Limb (tissue), 2 donors: ENCODE data around the gene FGF16.
"Not testable (repeated sequence)": the region's sequence is repeated elsewhere in the genome, so short reads cannot be mapped to it uniquely, and the experiment has no call there.

Experiments used
- DNase-seq, 2 donors: peaks; one replicate each; pipeline ENCODE4 v3.0.0-alpha.2; 2016; ENCODE audit errors: extremely low spot score in 2 of 2

Gene FGF16

DNA sequence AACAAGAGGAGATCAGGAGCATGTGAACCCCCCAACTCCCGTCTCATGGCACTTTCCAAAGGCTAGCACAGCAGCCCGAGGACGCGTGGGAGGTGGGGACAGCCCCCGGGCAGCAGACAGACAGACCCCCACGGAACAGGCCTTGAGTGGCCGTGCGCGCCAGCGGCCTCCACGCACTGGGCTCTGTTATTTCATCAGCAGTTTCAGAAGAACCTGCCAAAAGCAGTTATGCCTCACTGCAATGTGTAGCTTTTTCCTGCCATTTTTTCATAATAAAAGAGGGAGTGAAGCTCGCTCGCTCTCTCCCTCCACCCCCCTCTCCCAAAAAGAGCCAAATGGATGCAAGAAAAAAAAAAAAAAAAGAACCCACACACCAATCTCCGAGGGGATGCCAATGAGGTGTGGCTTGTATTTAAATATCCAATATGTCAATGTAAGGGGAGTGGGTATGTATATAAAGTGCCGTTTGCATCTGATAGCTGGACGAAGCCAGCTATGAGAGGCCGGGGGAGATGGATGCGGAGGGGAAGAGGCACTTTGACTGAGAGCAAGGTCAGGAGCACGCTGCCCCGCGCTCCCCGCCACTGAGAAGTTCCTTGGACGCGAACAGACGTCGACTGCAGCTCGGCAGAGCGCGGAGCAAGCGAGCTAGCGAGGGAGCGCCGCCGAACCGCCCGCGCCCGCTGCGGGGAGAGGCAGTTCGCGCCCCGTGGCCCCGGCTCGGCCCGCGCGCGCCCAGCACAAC is at the start of gene FGF16:
FGF16 (plus strand) TSS at position 482 of the 745 bp plus-strand sequence. CDS start 286 bp downstream, outside the sequence.
- DNase-seq, result peak in 1 of 2 donors; percentile 43

- no peak for DNase-seq
Measured at GRCh38 chrX:77398330-77398954, 48.7 kb upstream of the FGF16 start.

- no peak for DNase-seq
Measured at GRCh38 chrX:77404419-77404818, 42.8 kb upstream of the FGF16 start.

GRCh38 chrX:77407821-77408220 is 39.4 kb upstream of the FGF16 start:
- not testable (repeated sequence) for DNase-seq

DNA sequence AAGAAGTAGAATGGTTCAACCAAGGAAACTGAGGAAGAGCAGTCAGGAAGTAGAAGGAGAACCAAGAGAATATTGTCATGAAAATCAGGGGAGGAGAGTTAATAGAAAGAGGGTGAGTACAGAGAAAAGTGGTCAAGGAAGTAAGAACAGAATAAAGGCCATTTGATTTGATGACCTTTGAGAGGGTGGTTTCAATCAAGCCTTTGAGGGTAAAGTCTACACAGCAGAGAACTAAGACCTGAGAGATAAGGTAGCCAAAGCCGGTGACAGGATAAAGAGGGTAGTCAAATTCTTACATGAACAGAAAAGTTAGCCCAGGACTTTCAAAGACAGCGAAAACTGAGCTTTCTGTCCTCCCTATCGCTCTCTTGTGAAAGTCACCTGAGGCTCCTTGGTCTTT is 34.6 kb upstream of the FGF16 start:
- no peak for DNase-seq

DNA sequence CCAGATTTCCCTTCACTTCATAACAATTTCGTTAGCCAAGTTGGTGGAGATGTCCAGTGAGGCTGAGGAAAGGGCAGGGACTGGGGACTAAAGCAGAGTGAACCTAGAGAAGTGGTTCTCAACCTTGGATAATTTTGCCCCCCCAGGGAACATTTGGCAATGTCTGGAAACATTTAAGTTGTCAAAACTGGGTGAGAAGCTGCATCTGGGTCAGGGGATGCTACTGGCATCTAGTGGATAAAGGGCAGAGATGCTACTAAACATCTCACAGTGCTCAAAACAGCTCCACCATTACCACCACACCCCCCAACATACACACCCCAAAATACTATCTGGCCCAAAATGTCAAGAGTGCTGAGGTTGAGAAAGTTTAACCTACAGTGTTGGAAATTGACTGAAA is 32.0 kb upstream of the FGF16 start:
- no peak for DNase-seq

- no peak for DNase-seq
Measured at GRCh38 chrX:77415882-77416281, 31.3 kb upstream of the FGF16 start.

GRCh38 chrX:77422891-77423648 is 24.1 kb upstream of the FGF16 start:
- DNase-seq, result no peak

GRCh38 chrX:77426811-77427210 is 20.4 kb upstream of the FGF16 start:
- no peak for DNase-seq

- no peak for DNase-seq
Measured at GRCh38 chrX:77427611-77428010, 19.6 kb upstream of the FGF16 start.

- no peak for DNase-seq
Measured at GRCh38 chrX:77428551-77428950, 18.6 kb upstream of the FGF16 start.

- no peak for DNase-seq
Measured at GRCh38 chrX:77431227-77431626, 16.0 kb upstream of the FGF16 start.

DNA sequence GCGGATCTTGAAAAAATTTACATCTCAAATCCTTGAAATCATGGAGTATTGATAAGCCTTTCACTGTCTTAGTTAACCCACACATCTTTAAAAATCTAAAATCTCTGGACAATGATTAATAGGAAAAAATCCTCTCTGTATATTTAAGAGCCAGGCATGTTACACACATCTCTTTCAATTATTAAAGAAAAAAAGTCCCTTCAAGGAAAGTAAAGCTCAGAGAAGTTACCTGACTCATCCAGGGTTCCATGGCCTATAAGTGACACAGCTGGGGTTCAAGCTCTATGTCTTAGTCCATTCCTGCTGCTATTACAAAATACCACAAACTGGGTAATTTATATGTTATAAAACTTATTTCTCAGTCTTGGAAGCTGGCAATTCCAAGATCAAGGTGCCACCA is 14.2 kb upstream of the FGF16 start:
- no peak for DNase-seq

- no peak for DNase-seq
Measured at GRCh38 chrX:77434962-77435361, 12.2 kb upstream of the FGF16 start.

GRCh38 chrX:77436271-77436670 is 10.9 kb upstream of the FGF16 start:
- DNase-seq, result no peak

- DNase-seq, result no peak
Measured at GRCh38 chrX:77436682-77437081, 10.5 kb upstream of the FGF16 start.

GRCh38 chrX:77440330-77440729 is 6.9 kb upstream of the FGF16 start:
- no peak for DNase-seq

DNA sequence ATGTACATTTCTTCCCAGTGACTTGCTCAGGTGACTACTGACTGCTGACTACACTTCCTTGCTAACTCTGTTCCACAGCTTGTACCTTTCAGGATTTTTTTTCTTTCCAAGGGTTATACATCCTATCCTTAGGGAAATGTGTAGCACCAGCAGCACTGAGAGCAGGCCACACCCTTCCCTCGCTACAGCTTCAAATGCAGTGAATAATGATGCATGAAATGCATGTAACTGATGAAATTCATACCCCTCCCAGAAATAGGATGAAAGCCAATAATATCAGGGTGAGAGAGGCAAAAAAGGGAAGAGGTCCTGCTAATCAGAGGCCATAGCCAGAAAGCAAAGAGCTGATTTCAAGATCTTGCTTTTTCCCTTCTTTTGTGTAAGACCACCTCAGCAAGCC is 6.2 kb upstream of the FGF16 start:
- DNase-seq, result no peak

DNA sequence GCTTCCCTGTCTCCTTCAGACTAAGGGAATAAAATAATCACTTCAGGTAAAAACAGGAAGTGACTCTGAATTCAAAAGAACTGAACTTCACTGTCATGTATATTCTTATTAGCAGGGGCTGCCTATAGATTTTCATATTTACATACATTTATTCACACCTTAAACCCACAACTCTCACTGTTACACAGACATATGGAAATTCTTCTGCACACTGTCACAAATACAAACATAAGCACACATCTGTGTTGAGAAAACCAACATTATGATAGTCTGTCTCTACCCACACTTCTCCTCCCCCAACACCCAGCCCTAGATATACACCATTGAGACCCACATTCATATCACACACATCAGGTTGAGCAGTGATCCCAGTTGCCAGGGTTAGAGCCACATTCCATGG is 5.7 kb upstream of the FGF16 start:
- DNase-seq, result no peak

- no peak for DNase-seq
Measured at GRCh38 chrX:77442728-77443127, 4.5 kb upstream of the FGF16 start.

DNA sequence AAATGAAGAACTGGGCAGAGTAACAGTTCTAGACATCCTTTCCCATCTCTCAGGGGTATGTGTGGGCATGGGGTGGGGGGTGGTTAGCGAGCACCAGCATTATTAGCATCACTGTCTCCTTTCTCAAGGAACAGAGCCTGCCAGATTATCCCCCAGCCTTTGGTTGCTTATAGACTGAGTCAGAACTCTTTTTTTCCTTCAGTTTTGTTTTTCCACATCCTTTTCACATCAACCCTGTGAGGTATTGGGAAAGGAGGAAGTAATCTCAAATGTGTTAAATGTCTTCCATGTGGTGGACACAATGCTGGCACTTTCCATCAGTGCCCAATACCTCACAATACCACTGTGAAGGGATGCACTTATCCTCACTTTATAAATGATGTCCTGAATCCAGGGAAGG is 3.1 kb upstream of the FGF16 start:
- DNase-seq, result no peak

DNA sequence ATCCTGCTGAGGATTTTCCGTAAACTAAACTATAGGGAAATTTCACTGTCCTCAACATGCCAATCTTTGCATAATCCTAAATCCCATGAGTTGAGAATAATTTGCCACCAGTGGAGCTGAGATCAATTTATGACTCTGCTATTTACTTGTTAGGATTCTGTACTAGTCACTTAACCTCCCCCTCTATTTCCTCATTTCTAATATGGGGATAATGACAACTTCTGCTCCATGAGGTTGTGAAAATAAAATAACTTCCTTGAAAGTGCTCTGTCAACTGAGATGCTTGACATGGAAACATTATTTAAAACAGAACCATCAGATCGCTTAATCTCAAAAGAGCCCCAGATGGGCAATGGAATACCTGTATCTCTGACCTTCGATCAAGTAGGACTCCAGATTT is 2.6 kb upstream of the FGF16 start:
- no peak for DNase-seq
